ENCODE results near the gene PBX4. TPM values are rescaled to one million over a fixed set of nuclear protein-coding genes. Genes with fewer than 3 reads are reported as not detected.
A peak's percentile ranks its signal among the peaks of the same experiment; 100 is the strongest.

PBX4 gene
- total RNA-seq, 2 donors from 2014 or later, result 1.6 to 8.2 TPM

DNA sequence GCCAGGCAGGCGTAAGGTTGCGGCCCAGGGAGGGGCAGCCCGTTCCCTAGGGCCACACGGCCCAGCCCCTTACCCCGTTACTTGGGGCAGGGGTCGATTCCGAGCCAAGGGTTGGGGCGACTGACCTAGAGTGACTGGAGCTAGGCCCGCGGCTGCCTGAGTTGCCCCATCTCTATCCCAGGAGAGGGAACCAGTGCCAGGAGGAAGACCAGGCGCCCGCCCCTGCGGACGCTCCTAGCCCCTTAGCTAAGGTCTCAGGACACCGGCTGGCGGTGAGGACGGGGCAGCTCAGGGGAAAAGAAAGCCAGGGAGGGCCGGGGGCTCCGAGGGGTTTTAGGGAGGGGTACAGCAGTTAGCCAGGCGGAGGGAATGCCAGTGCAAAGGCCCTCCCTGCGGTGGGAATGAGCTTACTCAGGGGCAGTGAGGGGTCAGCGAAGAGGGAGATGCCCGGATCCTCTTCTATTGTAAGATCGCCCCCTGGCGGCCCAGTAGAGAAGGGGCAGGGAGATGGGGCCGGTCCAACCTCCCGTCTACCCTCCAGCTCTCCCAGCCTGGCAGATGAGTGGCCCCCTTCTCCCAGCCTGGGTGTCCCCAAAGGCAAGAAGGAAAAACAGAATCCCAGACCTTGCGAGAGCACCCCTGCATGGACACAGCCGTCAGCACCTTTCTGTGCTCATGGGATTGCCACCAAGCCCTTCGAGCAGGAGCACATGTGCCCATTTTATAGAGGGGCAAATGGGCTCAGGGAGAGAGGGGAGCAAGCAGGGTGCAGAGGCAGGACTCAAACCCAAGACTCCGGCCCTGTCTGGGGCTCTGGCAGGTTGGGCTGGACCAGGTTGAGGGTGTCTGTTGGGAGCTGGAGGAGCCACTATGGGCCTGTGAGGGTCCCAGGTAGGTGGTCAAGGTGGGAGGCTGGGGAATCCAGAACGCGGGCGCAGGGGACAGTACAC is 64.1 kb downstream of the PBX4 start:
- Histone ChIP-seq H3K4me3 (no peak overlapping the region), H3K9me3 (no peaks in the 10 kb centered on the region), H3K36me3 (replicated peaks in 1 of 2; ENCODE audit: insufficient read depth in 1 of 2, low read depth in 2 of 2) (no peaks in the 10 kb centered on the region), H3K27me3 (no peaks in the 10 kb centered on the region), H3K27ac (no peak overlapping the region), H3K4me1 (no peaks in the 10 kb centered on the region)
- ATAC-seq (peak; percentile 24), DNase-seq (peak; percentile 23 to 45 (median 40))
- intact Hi-C loops (cut with DNase I), result no loop called here
- no peak for TF ChIP-seq POLR2A (IDR thresholded peaks at IDR 0.05)
- TF ChIP-seq, protein P1, sequence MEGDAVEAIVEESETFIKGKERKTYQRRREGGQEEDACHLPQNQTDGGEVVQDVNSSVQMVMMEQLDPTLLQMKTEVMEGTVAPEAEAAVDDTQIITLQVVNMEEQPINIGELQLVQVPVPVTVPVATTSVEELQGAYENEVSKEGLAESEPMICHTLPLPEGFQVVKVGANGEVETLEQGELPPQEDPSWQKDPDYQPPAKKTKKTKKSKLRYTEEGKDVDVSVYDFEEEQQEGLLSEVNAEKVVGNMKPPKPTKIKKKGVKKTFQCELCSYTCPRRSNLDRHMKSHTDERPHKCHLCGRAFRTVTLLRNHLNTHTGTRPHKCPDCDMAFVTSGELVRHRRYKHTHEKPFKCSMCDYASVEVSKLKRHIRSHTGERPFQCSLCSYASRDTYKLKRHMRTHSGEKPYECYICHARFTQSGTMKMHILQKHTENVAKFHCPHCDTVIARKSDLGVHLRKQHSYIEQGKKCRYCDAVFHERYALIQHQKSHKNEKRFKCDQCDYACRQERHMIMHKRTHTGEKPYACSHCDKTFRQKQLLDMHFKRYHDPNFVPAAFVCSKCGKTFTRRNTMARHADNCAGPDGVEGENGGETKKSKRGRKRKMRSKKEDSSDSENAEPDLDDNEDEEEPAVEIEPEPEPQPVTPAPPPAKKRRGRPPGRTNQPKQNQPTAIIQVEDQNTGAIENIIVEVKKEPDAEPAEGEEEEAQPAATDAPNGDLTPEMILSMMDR (IDR thresholded peaks at IDR 0.05), result peak in 6 of 7 experiments; percentile 30 to 62 (median 46)
- WGBS, 2 donors, result 57 to 59% methylated on average over 26 to 34 of the region's 34 CpGs

- 77 to 88% methylated on average over 10 of the region's 10 CpGs for WGBS, 2 donors
- DNase-seq (no peak), ATAC-seq (no peak)
- Histone ChIP-seq H3K4me3 (no peak overlapping the region), H3K9me3 (no peaks in the 10 kb centered on the region), H3K27ac (no peak overlapping the region), H3K27me3 (no peaks in the 10 kb centered on the region), H3K36me3 (replicated peaks in 1 of 2; ENCODE audit: insufficient read depth in 1 of 2, low read depth in 2 of 2) (no peaks in the 10 kb centered on the region), H3K4me1 (no peaks in the 10 kb centered on the region)
- TF ChIP-seq POLR2A (IDR thresholded peaks at IDR 0.05), result no peak
- TF ChIP-seq, protein P1 (IDR thresholded peaks at IDR 0.05), result no peak
- intact Hi-C loops (cut with DNase I), result no loop called here
Observed at GRCh38 chr19:19553670-19554069, 64.8 kb downstream of the PBX4 start.

GRCh38 chr19:19552798-19553197 is 65.7 kb downstream of the PBX4 start:
- no peak overlapping the region for H3K27ac ChIP-seq
- 50 to 52% methylated on average over 2 to 6 of the region's 6 CpGs for WGBS, 2 donors
- no peaks in the 10 kb centered on the region for H3K4me1 ChIP-seq
- TF ChIP-seq, protein P1 (IDR thresholded peaks at IDR 0.05), result peak in 6 of 7 experiments; percentile 22 to 42 (median 34)
- TF ChIP-seq POLR2A (IDR thresholded peaks at IDR 0.05), result no peak
- no peaks in the 10 kb centered on the region for H3K9me3 ChIP-seq
- ATAC-seq, result peak; percentile 27
- peak in 1 of 4 donors; percentile 29 for DNase-seq
- H3K27me3 ChIP-seq, result no peaks in the 10 kb centered on the region
- no peaks in the 10 kb centered on the region for H3K36me3 ChIP-seq (replicated peaks in 1 of 2; ENCODE audit: insufficient read depth in 1 of 2, low read depth in 2 of 2)
- no peak overlapping the region for H3K4me3 ChIP-seq
- intact Hi-C loops (cut with DNase I), result no loop called here

GRCh38 chr19:19551853-19552192 is 66.7 kb downstream of the PBX4 start:
- Histone ChIP-seq H3K4me1 (no peaks in the 10 kb centered on the region), H3K27ac (no peak overlapping the region), H3K36me3 (replicated peaks in 1 of 2; ENCODE audit: insufficient read depth in 1 of 2, low read depth in 2 of 2) (no peaks in the 10 kb centered on the region), H3K27me3 (no peaks in the 10 kb centered on the region), H3K4me3 (no peak overlapping the region), H3K9me3 (no peaks in the 10 kb centered on the region)
- DNase-seq (no peak), ATAC-seq (no peak)
- intact Hi-C loops (cut with DNase I), result no loop called here
- TF ChIP-seq, protein P1 (IDR thresholded peaks at IDR 0.05), result no peak
- no peak for TF ChIP-seq POLR2A (IDR thresholded peaks at IDR 0.05)
- WGBS, 2 donors, result 68 to 96% methylated on average over 8 to 13 of the region's 14 CpGs
